Urinary bladder (tissue), 4 donors: ENCODE results near the gene RNF186. TPM values are rescaled to one million over a fixed set of nuclear protein-coding genes. Genes with fewer than 3 reads are reported as not detected.
"Not testable (repeated sequence)": the region's sequence is repeated elsewhere in the genome, so short reads cannot be mapped to it uniquely, and the experiment has no call there.

Source experiments
- DNase-seq: peaks from one replicate; pipeline ENCODE4 v3.0.0-alpha.2; 2015; ENCODE audit errors: extremely low spot score
- H3K27ac ChIP-seq: one replicate; pipeline ENCODE4 v1.5.1; 2013; ENCODE audit warnings: low read depth, mild to moderate bottlenecking, moderate library complexity
- H3K36me3 ChIP-seq: one replicate; pipeline ENCODE4 v1.6.1; 2013; ENCODE audit warnings: mild to moderate bottlenecking, moderate library complexity; ENCODE audit not compliant: insufficient read depth
- H3K4me1 ChIP-seq: one replicate; pipeline ENCODE4 v1.6.1; 2013; ENCODE audit warnings: mild to moderate bottlenecking, moderate library complexity; ENCODE audit not compliant: insufficient read depth
- H3K4me3 ChIP-seq: one replicate; pipeline ENCODE4 v1.5.1; 2013; ENCODE audit warnings: low read depth, low read length
- WGBS: extraction: QIAGEN DNeasy Blood & Tissue Kit; methylation state at CpG from one replicate; pipeline ENCODE4 v1.1.7; 2013; 5-methylcytosine and 5-hydroxymethylcytosine counted together
- polyA plus RNA-seq: library from polyadenylated mRNA; stranded (reverse); fragments of 200-250 nt; gene quantifications from one replicate; pipeline ENCODE4 v1.2.3, GENCODE V29; 2013
- total RNA-seq: library from RNA; depleted of rRNA; stranded (reverse); fragments of >200 nt; gene quantifications from one replicate; pipeline ENCODE4 v1.2.3, GENCODE V29; 2014
- donor health status: healthy with polysubstance abuse.
- donor health status: healthy.

RNF186 gene
- total RNA-seq (not detected), polyA plus RNA-seq (not detected)

- H3K4me3 ChIP-seq, result no peak within 1 kb of the TSS
- H3K27ac ChIP-seq, result no peak within 1 kb of the TSS
These were observed at the start of gene RNF186 for GRCh38 chr1:19814681-19815503. Gene RNF186 (minus strand): TSS chr1:19815283. CDS start chr1:19815101, 182 bp downstream.

GRCh38 chr1:19864570-19865160 is 49.6 kb upstream of the RNF186 start:
- 64% methylated on average over 1 of the region's 1 CpG for WGBS

More at GRCh38 chr1:19814681-19815503, at the start of gene RNF186:
- Histone ChIP-seq H3K36me3 (no peaks in the 10 kb centered on the region), H3K4me1 (no peaks in the 10 kb centered on the region)
- WGBS, result 87% methylated on average over 22 of the region's 22 CpGs
- DNase-seq, result peak; percentile 78

GRCh38 chr1:19862944-19863343 is 47.9 kb upstream of the RNF186 start:
- no peak for DNase-seq
- Histone ChIP-seq H3K27ac (no peak overlapping the region), H3K4me1 (no peaks in the 10 kb centered on the region), H3K36me3 (no peaks in the 10 kb centered on the region), H3K4me3 (no peak overlapping the region)
- 82% methylated on average over 3 of the region's 3 CpGs for WGBS

More at GRCh38 chr1:19864570-19865160, 49.6 kb upstream of the RNF186 start:
- Histone ChIP-seq H3K27ac (no peak overlapping the region), H3K4me1 (no peaks in the 10 kb centered on the region), H3K36me3 (no peaks in the 10 kb centered on the region), H3K4me3 (no peak overlapping the region)
- DNase-seq, result no peak

GRCh38 chr1:19861842-19862530 is 46.9 kb upstream of the RNF186 start:
- no peak for DNase-seq
- H3K36me3 ChIP-seq, result no peaks in the 10 kb centered on the region
- H3K27ac ChIP-seq, result no peak overlapping the region
- no peak overlapping the region for H3K4me3 ChIP-seq
- no peaks in the 10 kb centered on the region for H3K4me1 ChIP-seq
- 84% methylated on average over 1 of the region's 1 CpG for WGBS

GRCh38 chr1:19861034-19861433 is 46.0 kb upstream of the RNF186 start:
- no peak overlapping the region for H3K27ac ChIP-seq
- no peaks in the 10 kb centered on the region for H3K4me1 ChIP-seq
- no peak for DNase-seq
- H3K4me3 ChIP-seq, result no peak overlapping the region
- 52% methylated on average over 2 of the region's 2 CpGs for WGBS
- no peaks in the 10 kb centered on the region for H3K36me3 ChIP-seq

GRCh38 chr1:19860418-19860817 is 45.3 kb upstream of the RNF186 start:
- H3K4me1 ChIP-seq, result no peaks in the 10 kb centered on the region
- no peak for DNase-seq
- 79% methylated on average over 2 of the region's 2 CpGs for WGBS
- H3K4me3 ChIP-seq, result no peak overlapping the region
- H3K27ac ChIP-seq, result no peak overlapping the region
- no peaks in the 10 kb centered on the region for H3K36me3 ChIP-seq

- 78% methylated on average over 2 of the region's 2 CpGs for WGBS
- Histone ChIP-seq H3K4me3 (no peak overlapping the region), H3K36me3 (no peaks in the 10 kb centered on the region), H3K4me1 (no peaks in the 10 kb centered on the region), H3K27ac (no peak overlapping the region)
- DNase-seq, result no peak
These were observed 44.8 kb upstream of the RNF186 start for GRCh38 chr1:19859876-19860275.

GRCh38 chr1:19858893-19859292 is 43.8 kb upstream of the RNF186 start:
- DNase-seq, result no peak
- no peaks in the 10 kb centered on the region for H3K36me3 ChIP-seq

GRCh38 chr1:19854866-19855265 is 39.8 kb upstream of the RNF186 start:
- no peaks in the 10 kb centered on the region for H3K36me3 ChIP-seq
- H3K4me1 ChIP-seq, result no peaks in the 10 kb centered on the region
- no peak overlapping the region for H3K4me3 ChIP-seq
- DNase-seq, result no peak
- H3K27ac ChIP-seq, result no peak overlapping the region

More at GRCh38 chr1:19858893-19859292, 43.8 kb upstream of the RNF186 start:
- WGBS, result 9% methylated on average over 5 of the region's 5 CpGs
- Histone ChIP-seq H3K27ac (no peak overlapping the region), H3K4me1 (no peaks in the 10 kb centered on the region), H3K4me3 (no peak overlapping the region)

- Histone ChIP-seq H3K4me1 (no peaks in the 10 kb centered on the region), H3K27ac (no peak overlapping the region), H3K36me3 (no peaks in the 10 kb centered on the region), H3K4me3 (no peak overlapping the region)
- no peak for DNase-seq
- WGBS, result 83% methylated on average over 1 of the region's 1 CpG
These were observed 37.0 kb upstream of the RNF186 start for GRCh38 chr1:19852036-19852435.

GRCh38 chr1:19850214-19850613 is 35.1 kb upstream of the RNF186 start:
- Histone ChIP-seq H3K4me1 (no peaks in the 10 kb centered on the region), H3K36me3 (no peaks in the 10 kb centered on the region), H3K27ac (no peak overlapping the region), H3K4me3 (no peak overlapping the region)
- 45% methylated on average over 7 of the region's 7 CpGs for WGBS
- no peak for DNase-seq

GRCh38 chr1:19849307-19849706 is 34.2 kb upstream of the RNF186 start:
- WGBS, result 78% methylated on average over 3 of the region's 3 CpGs
- H3K4me1 ChIP-seq, H3K4me3 ChIP-seq, DNase-seq, H3K27ac ChIP-seq, H3K36me3 ChIP-seq: not testable (repeated sequence)

GRCh38 chr1:19847334-19847733 is 32.3 kb upstream of the RNF186 start:
- 81% methylated on average over 9 of the region's 9 CpGs for WGBS
- not testable (repeated sequence) for H3K4me1 ChIP-seq, DNase-seq, H3K36me3 ChIP-seq, H3K27ac ChIP-seq, H3K4me3 ChIP-seq

GRCh38 chr1:19846338-19846737 is 31.3 kb upstream of the RNF186 start:
- no peaks in the 10 kb centered on the region for H3K36me3 ChIP-seq
- no peak overlapping the region for H3K27ac ChIP-seq
- H3K4me3 ChIP-seq, result no peak overlapping the region
- DNase-seq, result no peak
- 92% methylated on average over 3 of the region's 3 CpGs for WGBS
- H3K4me1 ChIP-seq, result no peaks in the 10 kb centered on the region
